Skin of body (tissue), 2 donors: ENCODE measurements around the gene OR52N4. TPM values are rescaled to one million over a fixed set of nuclear protein-coding genes. Genes with fewer than 3 reads are reported as not detected.
"Not testable (repeated sequence)": the region's sequence is repeated elsewhere in the genome, so short reads cannot be mapped to it uniquely, and the experiment has no call there.

Experiments used
- DNase-seq: peaks from one replicate; lab custom pipeline; 2025; lab: John Stamatoyannopoulos, UW
- total RNA-seq: library from RNA; depleted of rRNA; stranded (reverse); fragments of >200 nt; gene quantifications from one replicate; pipeline ENCODE4 v1.2.3, GENCODE V29; 2014

OR52N4 gene
- not detected for total RNA-seq

- no peak for DNase-seq
Observed at GRCh38 chr11:5753943-5754342, at the start of gene OR52N4. Gene OR52N4, plus strand, starts transcription at chr11:5754243. Its CDS starts 498 bp downstream, at chr11:5754741.

GRCh38 chr11:5705688-5706087, 48.4 kb upstream of the OR52N4 start:
- no peak for DNase-seq

GRCh38 chr11:5712507-5712906, 41.5 kb upstream of the OR52N4 start:
- DNase-seq: no peak

- no peak for DNase-seq
Observed at GRCh38 chr11:5713695-5714094, 40.3 kb upstream of the OR52N4 start.

GRCh38 chr11:5716518-5716917, 37.5 kb upstream of the OR52N4 start:
- not testable (repeated sequence) for DNase-seq

- DNase-seq: no peak
Observed at GRCh38 chr11:5719703-5720495, 34.1 kb upstream of the OR52N4 start.

- DNase-seq: no peak
Observed at GRCh38 chr11:5722622-5723021, 31.4 kb upstream of the OR52N4 start.

GRCh38 chr11:5726351-5726750, 27.7 kb upstream of the OR52N4 start:
- DNase-seq: no peak

GRCh38 chr11:5727691-5728090, 26.4 kb upstream of the OR52N4 start:
- DNase-seq: no peak

- no peak for DNase-seq
Observed at GRCh38 chr11:5736396-5736795, 17.6 kb upstream of the OR52N4 start, which contains the start of gene OR56B1. Gene OR56B1, plus strand, starts transcription at chr11:5736448. Its CDS starts 69 bp downstream, at chr11:5736517.

- no peak for DNase-seq
Observed at GRCh38 chr11:5737091-5737490, 17.0 kb upstream of the OR52N4 start.

- DNase-seq: no peak
Observed at GRCh38 chr11:5737670-5738392, 16.2 kb upstream of the OR52N4 start.

- no peak for DNase-seq
Observed at GRCh38 chr11:5738431-5738830, 15.6 kb upstream of the OR52N4 start.

GRCh38 chr11:5746614-5747013, 7.4 kb upstream of the OR52N4 start:
- DNase-seq: no peak

GRCh38 chr11:5749836-5750235, 4.2 kb upstream of the OR52N4 start:
- DNase-seq: no peak

GRCh38 chr11:5767056-5767455, 13.0 kb downstream of the OR52N4 start:
- DNase-seq: no peak

- no peak for DNase-seq
Observed at GRCh38 chr11:5783255-5783654, 29.2 kb downstream of the OR52N4 start, which contains the start of gene OR52N5. Gene OR52N5, minus strand, starts transcription at chr11:5783355. Its CDS starts 4,721 bp downstream, at chr11:5778634.

GRCh38 chr11:5791165-5791564, 37.1 kb downstream of the OR52N4 start, which contains the start of gene OR52N1:
Gene OR52N1, minus strand, starts transcription at chr11:5791265. Its CDS starts 2,449 bp downstream, at chr11:5788816.
- DNase-seq: no peak

- DNase-seq: no peak
Observed at GRCh38 chr11:5796541-5796940, 42.5 kb downstream of the OR52N4 start.

- DNase-seq: no peak
Observed at GRCh38 chr11:5803982-5804381, 49.9 kb downstream of the OR52N4 start.
